Epithelial cell of proximal tubule (primary cell): Measurements from ENCODE around the gene CRELD2. TPM values are rescaled to one million over a fixed set of nuclear protein-coding genes. Genes with fewer than 3 reads are reported as not detected.

Source experiments
- DNase-seq: peaks from one replicate; pipeline ENCODE4 v3.0.0-alpha.2; 2011; ENCODE audit warnings: low read depth
- H3K4me3 ChIP-seq: 2 replicates; pipeline ENCODE4 v1.5.1; 2011; ENCODE audit warnings: low read depth, mild to moderate bottlenecking, low read length
- total RNA-seq: library from RNA; depleted of rRNA; stranded (reverse); fragments of >200 nt; gene quantifications from 2 replicates; pipeline ENCODE4 v1.2.3, GENCODE V29; 2015
- TF ChIP-seq, protein P1 (sequence below): conservative IDR thresholded peaks from 2 replicates; pipeline ENCODE4 v1.5.1; 2012; ENCODE audit warnings: low read depth, mild to moderate bottlenecking, low read length

CRELD2 gene
- total RNA-seq, 1 donor from 2014 or later = 54.1 TPM

DNA sequence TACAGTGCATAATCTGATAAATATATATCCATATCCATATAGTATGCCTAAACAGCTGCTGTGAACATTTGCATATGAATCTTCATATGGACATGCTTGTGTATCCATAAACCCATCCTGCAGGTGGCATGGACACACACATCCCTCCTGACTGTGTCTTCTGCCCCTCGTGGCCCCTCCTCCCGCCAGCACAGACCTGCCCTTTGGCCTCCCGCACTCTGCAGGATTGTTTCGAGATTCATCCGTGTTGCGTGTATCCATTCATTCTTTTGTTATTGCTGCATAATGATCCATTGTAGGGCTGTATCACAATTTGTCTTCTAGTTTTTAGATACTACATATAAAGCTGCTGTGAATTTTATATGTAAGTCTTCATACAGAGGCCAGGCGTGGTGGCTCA lies 40.8 kb upstream of the CRELD2 start:
- no peak overlapping the region for H3K4me3 ChIP-seq
- DNase-seq = no peak
- TF ChIP-seq, protein P1, sequence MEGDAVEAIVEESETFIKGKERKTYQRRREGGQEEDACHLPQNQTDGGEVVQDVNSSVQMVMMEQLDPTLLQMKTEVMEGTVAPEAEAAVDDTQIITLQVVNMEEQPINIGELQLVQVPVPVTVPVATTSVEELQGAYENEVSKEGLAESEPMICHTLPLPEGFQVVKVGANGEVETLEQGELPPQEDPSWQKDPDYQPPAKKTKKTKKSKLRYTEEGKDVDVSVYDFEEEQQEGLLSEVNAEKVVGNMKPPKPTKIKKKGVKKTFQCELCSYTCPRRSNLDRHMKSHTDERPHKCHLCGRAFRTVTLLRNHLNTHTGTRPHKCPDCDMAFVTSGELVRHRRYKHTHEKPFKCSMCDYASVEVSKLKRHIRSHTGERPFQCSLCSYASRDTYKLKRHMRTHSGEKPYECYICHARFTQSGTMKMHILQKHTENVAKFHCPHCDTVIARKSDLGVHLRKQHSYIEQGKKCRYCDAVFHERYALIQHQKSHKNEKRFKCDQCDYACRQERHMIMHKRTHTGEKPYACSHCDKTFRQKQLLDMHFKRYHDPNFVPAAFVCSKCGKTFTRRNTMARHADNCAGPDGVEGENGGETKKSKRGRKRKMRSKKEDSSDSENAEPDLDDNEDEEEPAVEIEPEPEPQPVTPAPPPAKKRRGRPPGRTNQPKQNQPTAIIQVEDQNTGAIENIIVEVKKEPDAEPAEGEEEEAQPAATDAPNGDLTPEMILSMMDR = no peak

DNA sequence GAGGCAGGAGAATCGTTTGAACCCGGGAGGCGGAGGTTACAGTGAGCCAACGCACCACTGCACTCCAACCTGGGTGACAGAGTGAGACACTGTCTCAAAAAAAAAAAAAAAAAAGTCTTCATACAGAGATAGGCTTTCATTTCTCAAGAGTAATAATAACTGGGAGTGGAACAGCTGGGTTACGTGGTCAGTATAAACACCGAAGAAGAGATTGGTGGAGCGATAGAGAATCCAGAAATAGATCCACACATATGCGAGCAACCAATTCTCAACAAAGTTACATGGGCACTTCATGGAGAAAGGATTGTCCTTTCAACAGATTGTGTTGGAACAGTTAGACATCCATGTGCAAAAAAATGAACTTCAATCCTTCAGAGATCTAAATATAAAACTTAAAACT lies 40.2 kb upstream of the CRELD2 start:
- TF ChIP-seq, protein P1 = no peak
- no peak overlapping the region for H3K4me3 ChIP-seq
- no peak for DNase-seq

- DNase-seq = no peak
- TF ChIP-seq, protein P1 = no peak
- H3K4me3 ChIP-seq = no peak overlapping the region
Measured at GRCh38 chr22:49879871-49880270, 38.6 kb upstream of the CRELD2 start.

- no peak overlapping the region for H3K4me3 ChIP-seq
- TF ChIP-seq, protein P1 = no peak
- no peak for DNase-seq
Measured at GRCh38 chr22:49880281-49880680, 38.2 kb upstream of the CRELD2 start.

- no peak for DNase-seq
- no peak overlapping the region for H3K4me3 ChIP-seq
- TF ChIP-seq, protein P1 = no peak
Measured at GRCh38 chr22:49881856-49882255, 36.6 kb upstream of the CRELD2 start.

DNA sequence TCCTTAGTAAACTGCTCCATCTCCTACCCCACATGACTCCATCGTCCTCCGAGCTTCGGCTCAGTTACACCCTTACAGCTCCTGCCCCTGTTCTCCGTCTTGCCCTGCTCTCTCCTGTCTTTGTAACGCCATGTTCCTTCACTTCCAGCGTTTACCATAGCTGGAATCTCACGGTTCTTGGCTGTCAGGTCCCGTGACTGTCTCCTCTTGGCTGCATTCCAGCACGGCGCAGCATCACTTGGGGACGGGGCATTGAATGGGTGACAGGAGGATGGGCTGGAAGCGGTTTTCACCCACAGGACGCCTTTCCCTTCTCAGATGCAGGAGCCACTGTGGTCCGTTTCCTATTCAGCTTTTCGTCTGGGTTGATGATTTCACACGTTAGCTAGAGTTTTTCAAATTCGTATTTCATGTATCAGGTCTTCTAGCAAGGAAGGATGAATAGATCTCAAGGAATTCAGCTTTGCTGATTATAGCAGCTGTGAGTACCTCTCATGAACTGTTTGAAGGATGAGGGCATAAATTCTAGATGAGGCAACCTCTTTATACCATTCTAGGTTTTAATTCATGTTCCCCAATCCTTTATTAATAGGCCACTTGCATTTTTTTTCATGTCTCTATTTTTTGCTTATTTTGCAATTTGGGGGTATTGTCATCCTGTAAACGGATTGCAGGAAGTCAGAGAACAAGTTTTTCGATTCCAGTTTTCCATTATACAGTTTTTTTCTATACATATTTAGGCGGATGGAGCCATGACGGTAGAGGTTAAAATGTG lies 35.7 kb upstream of the CRELD2 start:
- TF ChIP-seq, protein P1 = no peak
- DNase-seq = no peak
- no peak overlapping the region for H3K4me3 ChIP-seq

GRCh38 chr22:49883294-49883640 lies 35.2 kb upstream of the CRELD2 start:
- no peak for DNase-seq
- no peak overlapping the region for H3K4me3 ChIP-seq
- TF ChIP-seq, protein P1 = no peak
